ENCODE data around the gene ZNF484. TPM values are rescaled to one million over a fixed set of nuclear protein-coding genes. Genes with fewer than 3 reads are reported as not detected.

ZNF484 gene
- total RNA-seq, 1 experiment from 2014 or later: 7.2 TPM

- BruUV-seq (replicated peaks): no TSS peak
- Histone ChIP-seq H3K27ac (ENCODE audit: low read depth, low read length) (no peak overlapping the region), H3K27me3 (ENCODE audit: insufficient read depth, low read length) (no peaks in the 10 kb centered on the region; the same call in 1 of the 2 replicates), H3K9me2 (ENCODE audit: insufficient read depth) (no peaks in the 10 kb centered on the region), H3K4me1 (ENCODE audit: control insufficient read depth in 1 of 2, insufficient read depth in 2 of 2, low read length in 2 of 2) (peaks cover 0 to 3% of the 10 kb centered on the region in 2 experiments; a peak in 1 of 4 replicates), H3K4me2 (ENCODE audit: low read length) (no peak overlapping the region), H3K79me2 (ENCODE audit: insufficient read depth, low read length) (no peaks in the 10 kb centered on the region), H3K36me3 (ENCODE audit: control insufficient read depth in 1 of 2, insufficient read depth in 2 of 2, low read length in 2 of 2) (no peaks in the 10 kb centered on the region), H3K4me3 (replicated peaks in 1 of 2; ENCODE audit: low read depth in 1 of 2, low read length in 2 of 2) (no peak overlapping the region), H2AFZ (ENCODE audit: low read depth, low read length, poor library complexity, severe bottlenecking) (no peak overlapping the region), H4K20me1 (ENCODE audit: insufficient read depth) (no peaks in the 10 kb centered on the region), H3K9ac (ENCODE audit: low read length) (no peak overlapping the region), H3K9me3 (ENCODE audit: control insufficient read depth in 1 of 2, insufficient read depth in 1 of 2, low read depth in 1 of 2, low read length in 2 of 2) (no peaks in the 10 kb centered on the region)
- intact Hi-C loops (cut with micrococcal nuclease): no loop called here
- TF ChIP-seq EZH2 (IDR thresholded peaks at IDR 0.05): no peak
- no peak for TF ChIP-seq ZFX (IDR thresholded peaks at IDR 0.05)
- TF ChIP-seq, protein P1, sequence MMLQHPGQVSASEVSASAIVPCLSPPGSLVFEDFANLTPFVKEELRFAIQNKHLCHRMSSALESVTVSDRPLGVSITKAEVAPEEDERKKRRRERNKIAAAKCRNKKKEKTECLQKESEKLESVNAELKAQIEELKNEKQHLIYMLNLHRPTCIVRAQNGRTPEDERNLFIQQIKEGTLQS (IDR thresholded peaks at IDR 0.05): no peak
- TF ChIP-seq EGR1 (IDR thresholded peaks at IDR 0.05; ENCODE audit: low read depth): no peak
- TF ChIP-seq REST (IDR thresholded peaks at IDR 0.05; ENCODE audit: low read depth): no peak
- TF ChIP-seq YY1 (IDR thresholded peaks at IDR 0.05; ENCODE audit: extremely low read depth, insufficient replicate concordance, low read depth, low read length): no peak
- no peak for TF ChIP-seq EZH2phosphoT487 (IDR thresholded peaks at IDR 0.05; ENCODE audit: borderline replicate concordance)
- TF ChIP-seq ELF1 (IDR thresholded peaks at IDR 0.05; ENCODE audit: borderline replicate concordance, low read depth): no peak
- TF ChIP-seq, protein P2, sequence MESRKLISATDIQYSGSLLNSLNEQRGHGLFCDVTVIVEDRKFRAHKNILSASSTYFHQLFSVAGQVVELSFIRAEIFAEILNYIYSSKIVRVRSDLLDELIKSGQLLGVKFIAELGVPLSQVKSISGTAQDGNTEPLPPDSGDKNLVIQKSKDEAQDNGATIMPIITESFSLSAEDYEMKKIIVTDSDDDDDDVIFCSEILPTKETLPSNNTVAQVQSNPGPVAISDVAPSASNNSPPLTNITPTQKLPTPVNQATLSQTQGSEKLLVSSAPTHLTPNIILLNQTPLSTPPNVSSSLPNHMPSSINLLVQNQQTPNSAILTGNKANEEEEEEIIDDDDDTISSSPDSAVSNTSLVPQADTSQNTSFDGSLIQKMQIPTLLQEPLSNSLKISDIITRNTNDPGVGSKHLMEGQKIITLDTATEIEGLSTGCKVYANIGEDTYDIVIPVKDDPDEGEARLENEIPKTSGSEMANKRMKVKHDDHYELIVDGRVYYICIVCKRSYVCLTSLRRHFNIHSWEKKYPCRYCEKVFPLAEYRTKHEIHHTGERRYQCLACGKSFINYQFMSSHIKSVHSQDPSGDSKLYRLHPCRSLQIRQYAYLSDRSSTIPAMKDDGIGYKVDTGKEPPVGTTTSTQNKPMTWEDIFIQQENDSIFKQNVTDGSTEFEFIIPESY (IDR thresholded peaks at IDR 0.05; ENCODE audit: extremely low read depth, insufficient replicate concordance, low read length): no peak
- TF ChIP-seq CEBPB (IDR thresholded peaks at IDR 0.05; ENCODE audit: low read depth): no peak
- ATAC-seq (no peak), DNase-seq (ENCODE audit: low read depth, low spot score) (no peak)
- POLR2A ChIA-PET: no interaction called here
- CTCF ChIA-PET: no interaction called here
- RAD21 ChIA-PET (ENCODE audit: low non-redundant PET in 1 of 2, low total read pairs in 2 of 2, uncharacterized antibody in 2 of 2, unreplicated experiment in 2 of 2): no interaction called here
Observed at GRCh38 chr9:92890761-92891160, 12.9 kb upstream of the ZNF484 start.
